HCT116 (cell line): ENCODE data around the gene AIFM1. TPM values are rescaled to one million over a fixed set of nuclear protein-coding genes. Genes with fewer than 3 reads are reported as not detected.

ENCODE experiments used
- ATAC-seq: fragments of 200-7000 bp; cut with Tn5 transposase; 2 replicates; pipeline ENCODE4 v1.9.1; 2020; ENCODE audit warnings: mild to moderate bottlenecking, moderate library complexity
- BruUV-seq: library from RNA; stranded (reverse); fragments of 400-500 nt; replicated peaks from 2 replicates; lab custom pipeline; 2021; lab: Mats Ljungman, UMichigan
- CTCF ChIA-PET: fragments of 300-600 bp; sonication (Branson Sonifier 250); formaldehyde crosslinking; loops from one replicate; lab custom pipeline; 2021; ENCODE audit warnings: antibody characterized with exemption; lab: Charles Lee
- POLR2A ChIA-PET: fragments of 300-600, 350-600 bp; sonication (Branson Sonifier 250); formaldehyde crosslinking; loops from one replicate; lab custom pipeline; 2021; ENCODE audit warnings: antibody characterized with exemption; lab: Charles Lee
- RAD21 ChIA-PET, 2 experiments: fragments of 300-600 bp; sonication (Branson Sonifier 250); formaldehyde crosslinking; loops; one replicate each; lab custom pipeline; 2023; ENCODE audit warnings: low total read pairs in 2 of 2; ENCODE audit not compliant: uncharacterized antibody in 2 of 2, unreplicated experiment in 2 of 2, low non-redundant PET in 1 of 2; lab: Charles Lee
- DNase-seq: peaks from one replicate; pipeline ENCODE4 v3.0.0-alpha.2; 2010; ENCODE audit warnings: low read depth, low spot score
- H2AFZ ChIP-seq: fragments of 200-600 bp; shearing (Covaris generic), sonication (generic); 2 replicates; pipeline ENCODE4 v1.6.1; 2017; ENCODE audit warnings: low read depth, mixed run types, mixed read lengths, antibody characterized with exemption, low read length; ENCODE audit not compliant: poor library complexity, severe bottlenecking
- H3K27ac ChIP-seq: 2 replicates; pipeline ENCODE4 v1.5.1; 2012; ENCODE audit warnings: low read depth, low read length
- H3K27me3 ChIP-seq: fragments of 200-600 bp; sonication (generic); 2 replicates; pipeline ENCODE4 v1.6.1; 2016; ENCODE audit warnings: mixed run types, low read length, mixed read lengths; ENCODE audit not compliant: insufficient read depth
- H3K36me3 ChIP-seq, 2 experiments: fragments of 200-500 bp in 1 of 2; fragments of 200-600 bp in 1 of 2; sonication (Bioruptor generic) in 1 of 2; sonication (generic) in 1 of 2; 2 replicates each; pipeline versions ENCODE4 v1.5.1 to v1.6.1; 2014 to 2016; ENCODE audit warnings: low read length in 2 of 2, inconsistent platforms in 1 of 2, mixed read lengths in 1 of 2, mixed run types in 1 of 2; ENCODE audit not compliant: insufficient read depth in 2 of 2, control insufficient read depth in 1 of 2
- H3K4me1 ChIP-seq, 2 experiments: fragments of 200-600 bp in 1 of 2; sonication (generic) in 1 of 2; 2 replicates each; pipeline versions ENCODE4 v1.5.1 to v1.6.1; 2012 to 2017; ENCODE audit warnings: low read length in 2 of 2, inconsistent platforms in 1 of 2, mild to moderate bottlenecking in 1 of 2, mixed read lengths in 1 of 2, mixed run types in 1 of 2, moderate library complexity in 1 of 2; ENCODE audit not compliant: insufficient read depth in 2 of 2, control insufficient read depth in 1 of 2
- H3K4me2 ChIP-seq: fragments of 200-600 bp; sonication (generic); 2 replicates; pipeline ENCODE4 v1.6.1; 2017; ENCODE audit warnings: mixed run types, low read length, mixed read lengths
- H3K4me3 ChIP-seq, 2 experiments: fragments of 200-600 bp in 1 of 2; sonication (generic) in 1 of 2; replicated peaks in 1 of 2; 2 replicates each; pipeline ENCODE4 v1.5.1; 2011 to 2016; ENCODE audit warnings: low read length in 2 of 2, control low read depth in 1 of 2, low read depth in 1 of 2, mild to moderate bottlenecking in 1 of 2, mixed read lengths in 1 of 2, mixed run types in 1 of 2
- H3K79me2 ChIP-seq: fragments of 200-600 bp; sonication (generic); 2 replicates; pipeline ENCODE4 v1.6.1; 2017; ENCODE audit warnings: mild to moderate bottlenecking, mixed run types, low read length, moderate library complexity, mixed read lengths; ENCODE audit not compliant: insufficient read depth
- H3K9ac ChIP-seq: fragments of 200-600 bp; sonication (generic); 2 replicates; pipeline ENCODE4 v1.6.1; 2016; ENCODE audit warnings: low read length, mixed read lengths
- H3K9me2 ChIP-seq: fragments of 200-600 bp; sonication (generic), shearing (Covaris generic); 2 replicates; pipeline ENCODE4 v1.6.1; 2017; ENCODE audit warnings: mixed run types, mild to moderate bottlenecking, moderate library complexity; ENCODE audit not compliant: insufficient read depth
- H3K9me3 ChIP-seq, 2 experiments: fragments of 200-500 bp in 1 of 2; fragments of 200-600 bp in 1 of 2; sonication (Bioruptor generic) in 1 of 2; sonication (generic) in 1 of 2; 2 replicates each; pipeline ENCODE4 v1.6.1; 2014 to 2017; ENCODE audit warnings: low read length in 2 of 2, mixed read lengths in 2 of 2, inconsistent platforms in 1 of 2, low read depth in 1 of 2, mild to moderate bottlenecking in 1 of 2, mixed run types in 1 of 2, moderate library complexity in 1 of 2; ENCODE audit not compliant: control insufficient read depth in 1 of 2, insufficient read depth in 1 of 2
- H4K20me1 ChIP-seq: fragments of 200-600 bp; sonication (generic), shearing (Covaris generic); 2 replicates; pipeline ENCODE4 v1.6.1; 2017; ENCODE audit warnings: mixed run types, mild to moderate bottlenecking, moderate library complexity; ENCODE audit not compliant: insufficient read depth
- CBX3 ChIP-seq: IDR thresholded peaks from 2 replicates; pipeline ENCODE4 v1.6.1; 2012; ENCODE audit warnings: low read depth
- EGR1 ChIP-seq: IDR thresholded peaks from 2 replicates; pipeline ENCODE4 v1.6.1; 2012; ENCODE audit warnings: low read depth
- ELF1 ChIP-seq: IDR thresholded peaks from 2 replicates; pipeline ENCODE4 v1.6.1; 2012; ENCODE audit warnings: low read depth, borderline replicate concordance
- EZH2 ChIP-seq: fragments of 200-600 bp; sonication (generic); IDR thresholded peaks from 2 replicates; pipeline ENCODE4 v1.6.1; 2017; ENCODE audit warnings: antibody characterized with exemption, mixed run types
- EZH2phosphoT487 ChIP-seq: fragments of 200-600 bp; IDR thresholded peaks from 2 replicates; pipeline ENCODE4 v1.6.1; 2018; ENCODE audit warnings: antibody characterized with exemption, borderline replicate concordance
- POLR2A ChIP-seq: IDR thresholded peaks from 2 replicates; pipeline ENCODE4 v1.7.0; 2011; ENCODE audit warnings: borderline replicate concordance; ENCODE audit not compliant: insufficient read depth, insufficient read length; ENCODE audit errors: extremely low read depth
- POLR2AphosphoS5 ChIP-seq: IDR thresholded peaks from 2 replicates; pipeline ENCODE4 v1.6.1; 2011; ENCODE audit warnings: mild to moderate bottlenecking, low read depth, low read length, moderate library complexity
- SP1 ChIP-seq: IDR thresholded peaks from 2 replicates; pipeline ENCODE4 v1.6.1; 2012; ENCODE audit warnings: low read depth
- ZFX ChIP-seq: fragments of 450-650 bp; IDR thresholded peaks from 2 replicates; pipeline ENCODE4 v1.6.1; 2017
- ZNF274 ChIP-seq: fragments of 200-500 bp; sonication (Bioruptor generic); IDR thresholded peaks from 2 replicates; pipeline ENCODE4 v1.6.1; 2014; ENCODE audit warnings: mild to moderate bottlenecking, low read depth, low read length, inconsistent platforms
- intact Hi-C: fragments of 100-400 bp; cut with micrococcal nuclease; formaldehyde crosslinking; loops from 2 replicates; pipeline ENCODE4 v1.10.0; 2022
- total RNA-seq: library from RNA; stranded (reverse); gene quantifications from one replicate; pipeline ENCODE4 v1.2.1, GENCODE V29; 2021; ENCODE audit not compliant: unreplicated experiment
- TF ChIP-seq, protein P1 (sequence below): IDR thresholded peaks from 2 replicates; pipeline ENCODE4 v1.6.1; 2012
- TF ChIP-seq, protein P2 (sequence below), 3 experiments: fragments of 200-600 bp in 1 of 3; sonication (generic) in 1 of 3; IDR thresholded peaks in 2 of 3; conservative IDR thresholded peaks in 1 of 3; 2 replicates each; pipeline ENCODE4 v1.5.1; 2012 to 2017; ENCODE audit warnings: low read depth in 2 of 3, low read length in 2 of 3, antibody characterized with exemption in 1 of 3, borderline replicate concordance in 1 of 3, control low read depth in 1 of 3, mild to moderate bottlenecking in 1 of 3, mixed read lengths in 1 of 3, mixed run types in 1 of 3, moderate library complexity in 1 of 3; ENCODE audit not compliant: insufficient read depth in 1 of 3

Gene AIFM1
- total RNA-seq, 1 experiment from 2014 or later, result 50.0 TPM

DNA sequence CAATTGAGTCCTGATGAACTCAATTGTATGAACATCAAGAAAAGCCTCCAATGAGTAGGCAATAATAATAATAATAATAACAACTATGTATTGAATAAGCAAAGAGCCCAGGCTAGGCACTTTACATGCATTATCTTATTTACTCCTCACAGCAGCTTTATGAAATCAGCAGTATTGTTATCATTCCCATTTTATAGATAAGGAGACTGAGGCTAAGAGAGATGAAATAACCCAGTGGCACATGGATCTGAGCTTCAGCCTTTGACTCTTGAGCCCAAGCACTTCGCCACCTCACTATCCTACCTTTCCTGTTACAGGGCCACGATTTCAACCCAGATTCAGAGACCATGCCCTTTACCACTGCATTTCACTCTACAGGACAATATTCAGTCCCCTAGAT, 9.3 kb upstream of the AIFM1 start:
- H2AFZ ChIP-seq, result no peak overlapping the region
- intact Hi-C loops, result no loop called here
- H3K4me2 ChIP-seq, result no peak overlapping the region
- H3K36me3 ChIP-seq, result no peaks in the 10 kb centered on the region
- no peaks in the 10 kb centered on the region for H3K79me2 ChIP-seq
- BruUV-seq, result no TSS peak
- no peak overlapping the region for H3K27ac ChIP-seq
- H3K27me3 ChIP-seq, result no peaks in the 10 kb centered on the region
- ChIA-PET POLR2A (interaction anchor here (0.9 to 1.9 kb wide), 2 partner anchors 9 kb away, joined by 4 to 8 read pairs; partner anchors contain the start of gene AIFM1), CTCF (no interaction called here), RAD21 (no interaction called here)
- DNase-seq (no peak), ATAC-seq (no peak)
- H4K20me1 ChIP-seq, result no peaks in the 10 kb centered on the region
- TF ChIP-seq EZH2phosphoT487 (no peak), ELF1 (no peak), POLR2A (no peak), POLR2AphosphoS5 (no peak)
- no peaks in the 10 kb centered on the region for H3K9me2 ChIP-seq
- 0 out of 4 replicates have a peak, but pooled peaks cover 0 to 9% of the 10 kb centered on the region in 2 experiments for H3K4me1 ChIP-seq
- H3K9ac ChIP-seq, result no peak overlapping the region
- no peaks in the 10 kb centered on the region for H3K9me3 ChIP-seq
- H3K4me3 ChIP-seq, result no peak overlapping the region

DNA sequence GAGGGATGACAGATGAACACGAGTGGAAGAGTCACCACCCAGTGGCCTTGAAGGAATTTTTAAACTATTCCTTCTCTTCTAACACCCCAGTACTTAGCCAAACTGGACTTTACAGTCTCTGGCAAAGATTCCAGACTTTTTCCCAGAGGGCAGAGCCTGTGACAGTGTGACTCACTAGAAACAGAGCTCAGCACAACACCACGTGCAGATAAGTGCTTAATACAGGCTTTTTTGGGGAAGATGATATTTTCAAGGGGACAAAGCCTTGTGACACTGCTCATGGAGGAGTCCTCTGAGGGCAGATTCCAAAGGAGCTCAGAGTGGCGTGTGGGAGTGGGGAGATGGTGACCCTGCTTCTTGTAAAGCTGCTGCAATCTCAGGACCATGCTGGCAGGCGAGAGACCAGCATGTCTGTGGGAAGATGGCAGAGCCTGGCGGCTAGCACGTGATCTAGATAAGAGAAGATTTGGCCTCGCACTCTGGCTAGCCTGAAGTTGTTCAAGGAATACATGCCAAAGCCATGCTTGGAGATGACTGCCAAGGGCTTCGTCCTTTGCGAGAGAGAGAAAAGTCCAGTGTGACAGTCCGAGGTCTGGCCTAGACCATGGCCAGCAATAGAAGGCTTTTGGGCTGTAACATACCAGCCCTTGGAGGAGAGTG, 8.5 kb upstream of the AIFM1 start:
- Histone ChIP-seq H3K9me2 (no peaks in the 10 kb centered on the region), H3K36me3 (no peaks in the 10 kb centered on the region), H3K4me3 (no peak overlapping the region), H3K4me2 (no peak overlapping the region), H4K20me1 (no peaks in the 10 kb centered on the region), H3K27me3 (no peaks in the 10 kb centered on the region), H3K9me3 (no peaks in the 10 kb centered on the region), H3K27ac (no peak overlapping the region), H3K4me1 (0 out of 4 replicates have a peak, but pooled peaks cover 0 to 9% of the 10 kb centered on the region in 2 experiments), H2AFZ (no peak overlapping the region), H3K9ac (no peak overlapping the region)
- RAD21 ChIA-PET, result no interaction called here
- ATAC-seq (no peak), DNase-seq (no peak)
- CTCF ChIA-PET, result no interaction called here
- intact Hi-C loops, result no loop called here
- BruUV-seq, result no TSS peak
- TF ChIP-seq EZH2phosphoT487 (no peak), ZFX (no peak), EGR1 (no peak), ZNF274 (no peak), SP1 (no peak), EZH2 (no peak), CBX3 (no peak), POLR2AphosphoS5 (no peak), ELF1 (no peak)
- TF ChIP-seq, protein P1, sequence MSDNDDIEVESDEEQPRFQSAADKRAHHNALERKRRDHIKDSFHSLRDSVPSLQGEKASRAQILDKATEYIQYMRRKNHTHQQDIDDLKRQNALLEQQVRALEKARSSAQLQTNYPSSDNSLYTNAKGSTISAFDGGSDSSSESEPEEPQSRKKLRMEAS, result no peak
- TF ChIP-seq, protein P2, sequence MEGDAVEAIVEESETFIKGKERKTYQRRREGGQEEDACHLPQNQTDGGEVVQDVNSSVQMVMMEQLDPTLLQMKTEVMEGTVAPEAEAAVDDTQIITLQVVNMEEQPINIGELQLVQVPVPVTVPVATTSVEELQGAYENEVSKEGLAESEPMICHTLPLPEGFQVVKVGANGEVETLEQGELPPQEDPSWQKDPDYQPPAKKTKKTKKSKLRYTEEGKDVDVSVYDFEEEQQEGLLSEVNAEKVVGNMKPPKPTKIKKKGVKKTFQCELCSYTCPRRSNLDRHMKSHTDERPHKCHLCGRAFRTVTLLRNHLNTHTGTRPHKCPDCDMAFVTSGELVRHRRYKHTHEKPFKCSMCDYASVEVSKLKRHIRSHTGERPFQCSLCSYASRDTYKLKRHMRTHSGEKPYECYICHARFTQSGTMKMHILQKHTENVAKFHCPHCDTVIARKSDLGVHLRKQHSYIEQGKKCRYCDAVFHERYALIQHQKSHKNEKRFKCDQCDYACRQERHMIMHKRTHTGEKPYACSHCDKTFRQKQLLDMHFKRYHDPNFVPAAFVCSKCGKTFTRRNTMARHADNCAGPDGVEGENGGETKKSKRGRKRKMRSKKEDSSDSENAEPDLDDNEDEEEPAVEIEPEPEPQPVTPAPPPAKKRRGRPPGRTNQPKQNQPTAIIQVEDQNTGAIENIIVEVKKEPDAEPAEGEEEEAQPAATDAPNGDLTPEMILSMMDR (IDR thresholded peaks at IDR 0.05 in 2 of 3, conservative IDR thresholded peaks at IDR 0.05 in 1 of 3; ENCODE audit: borderline replicate concordance in 1 of 3, insufficient read depth in 1 of 3, low read depth in 2 of 3, low read length in 2 of 3), result no peak
- TF ChIP-seq, all 23 proteins: peak for 0
- POLR2A ChIA-PET, result interaction anchor here (1.9 kb wide), 1 partner anchor 9 kb away, joined by 8 read pairs; the partner anchor contains the start of gene AIFM1
- no peaks in the 10 kb centered on the region for H3K79me2 ChIP-seq
